HEK293T (cell line): Measurements from ENCODE around the gene CDH4.
"Not testable (repeated sequence)": the region's sequence is repeated elsewhere in the genome, so short reads cannot be mapped to it uniquely, and the experiment has no call there.

Experiments
- ARNT ChIP-seq: fragments of 450-650 bp; IDR thresholded peaks from 2 replicates; pipeline ENCODE4 v1.6.1; 2017; ENCODE audit warnings: mild to moderate bottlenecking
- BHLHE40 ChIP-seq: fragments of 450-650 bp; IDR thresholded peaks from 2 replicates; pipeline ENCODE4 v1.6.1; 2016; ENCODE audit warnings: mild to moderate bottlenecking, moderate library complexity, borderline replicate concordance
- ELF4 ChIP-seq: fragments of 450-650 bp; IDR thresholded peaks from 2 replicates; pipeline ENCODE4 v1.6.1; 2017; ENCODE audit warnings: antibody characterized with exemption
- FOXK2 ChIP-seq: fragments of 450-650 bp; IDR thresholded peaks from 2 replicates; pipeline ENCODE4 v1.6.1; 2016; ENCODE audit warnings: mild to moderate bottlenecking
- FOXM1 ChIP-seq: fragments of 450-650 bp; IDR thresholded peaks from 2 replicates; pipeline ENCODE4 v1.6.1; 2017; ENCODE audit warnings: mild to moderate bottlenecking, borderline replicate concordance
- NFRKB ChIP-seq: fragments of 450-650 bp; IDR thresholded peaks from 2 replicates; pipeline ENCODE4 v1.6.1; 2016; ENCODE audit warnings: mild to moderate bottlenecking, moderate library complexity

DNA sequence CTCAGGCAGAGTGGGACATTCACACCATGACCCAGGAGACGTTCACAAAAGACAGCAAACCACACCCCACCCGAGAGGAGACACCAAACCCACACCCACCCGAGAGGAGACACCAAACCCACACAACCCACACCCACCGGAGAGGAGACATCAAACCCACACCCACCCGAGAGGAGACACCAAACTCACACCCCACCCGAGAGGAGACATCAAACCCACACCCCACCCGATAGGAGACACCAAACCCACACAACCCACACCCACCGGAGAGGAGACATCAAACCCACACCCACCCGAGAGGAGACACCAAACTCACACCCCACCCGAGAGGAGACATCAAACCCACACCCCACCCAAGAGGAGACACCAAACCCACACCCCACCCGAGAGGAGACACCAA lies 729.6 kb downstream of the CDH4 start:
- not testable (repeated sequence) for TF ChIP-seq NFRKB, BHLHE40, FOXM1, ARNT, FOXK2, ELF4
